ENCODE results near the gene TCF19.

DNA sequence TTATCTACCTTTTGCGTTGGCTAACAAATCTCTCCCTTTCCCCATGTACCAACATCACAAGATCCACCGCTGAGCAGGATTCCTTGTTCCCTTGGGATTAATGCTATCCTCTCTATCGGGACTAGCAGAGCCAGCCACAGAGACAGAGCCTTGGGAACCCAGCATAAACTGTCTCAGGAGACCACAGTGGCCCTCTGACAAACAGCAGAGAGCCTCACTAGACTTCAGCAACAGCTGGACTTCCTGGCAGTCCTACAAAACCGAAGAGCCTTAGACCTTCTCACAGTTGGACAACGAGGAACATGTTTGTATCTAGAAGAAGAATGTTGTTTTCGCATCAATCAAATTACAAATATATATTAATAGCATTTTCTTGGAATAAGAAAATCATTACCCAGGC is 51.7 kb downstream of the TCF19 start:
- TF ChIP-seq ZFP30 (CRISPR knock-in tag; IDR thresholded peaks at IDR 0.05) (no peak), POU6F1 (CRISPR knock-in tag; IDR thresholded peaks at IDR 0.05; ENCODE audit: borderline replicate concordance, low read depth) (no peak), PATZ1 (CRISPR knock-in tag; IDR thresholded peaks at IDR 0.05; ENCODE audit: borderline replicate concordance) (no peak), CSDC2 (CRISPR knock-in tag; IDR thresholded peaks at IDR 0.05) (no peak), BACH2 (CRISPR knock-in tag; IDR thresholded peaks at IDR 0.05; ENCODE audit: borderline replicate concordance) (no peak), TCF4 (CRISPR knock-in tag; IDR thresholded peaks at IDR 0.05; ENCODE audit: borderline replicate concordance) (no peak), SNAI2 (CRISPR knock-in tag; IDR thresholded peaks at IDR 0.05) (no peak)

All from SK-N-SH treated with all-trans-retinoic acid at 6 μM for 48 hours (cell line).